Measurements from ENCODE around the gene NPAS3.

NPAS3 gene

DNA sequence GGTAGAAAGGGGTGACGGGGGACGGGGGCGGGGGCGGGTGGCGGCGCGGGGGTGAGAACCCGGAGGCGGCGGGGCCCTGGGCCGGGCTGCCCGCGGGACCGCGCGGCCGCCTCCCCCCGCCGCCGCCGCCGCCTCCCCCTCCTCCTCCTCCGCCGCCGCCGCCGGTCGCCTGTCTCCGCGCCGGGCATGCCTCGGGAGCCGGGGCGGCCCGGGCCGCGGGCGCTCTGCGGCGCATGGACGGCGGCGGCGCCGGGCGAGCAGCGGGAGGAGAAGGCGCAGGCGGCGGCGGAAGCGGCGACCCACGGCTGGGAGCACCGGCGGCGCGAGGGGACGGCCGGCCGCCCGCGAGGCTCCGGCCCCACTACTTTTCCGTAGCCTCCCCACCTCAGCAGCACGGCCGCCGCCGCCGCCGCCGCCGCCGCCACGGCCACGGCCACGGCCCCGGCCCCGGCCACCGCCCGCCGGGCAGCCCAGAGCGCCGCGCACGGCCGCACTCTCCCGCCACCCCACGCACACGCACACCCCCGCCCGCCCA, at the start of gene NPAS3:
TSS of gene NPAS3 (plus strand) at position 161 of the 535 bp plus-strand sequence.
- Histone ChIP-seq H3K4me1 (ENCODE audit: control insufficient read depth, low read depth, low read length) (peaks cover 30% of the 10 kb centered on the region), H3K27ac (ENCODE audit: low read length) (no peak within 1 kb of the TSS), H3K27me3 (ENCODE audit: control insufficient read depth, insufficient read depth, low read length) (peaks cover 54% of the 10 kb centered on the region), H3K9me3 (ENCODE audit: control insufficient read depth, low read depth, low read length) (no peaks in the 10 kb centered on the region), H3K36me3 (ENCODE audit: control insufficient read depth, low read depth, low read length) (no peaks in the 10 kb centered on the region), H3K9ac (ENCODE audit: low read length) (peak within 1 kb of the TSS; percentile 17), H3K4me3 (ENCODE audit: low read length) (peak within 1 kb of the TSS; percentile 87)

- H3K27me3 ChIP-seq (ENCODE audit: control insufficient read depth, insufficient read depth, low read length) = no peaks in the 10 kb centered on the region
- no peak overlapping the region for H3K4me3 ChIP-seq (ENCODE audit: low read length)
- no peaks in the 10 kb centered on the region for H3K36me3 ChIP-seq (ENCODE audit: control insufficient read depth, low read depth, low read length)
- H3K9me3 ChIP-seq (ENCODE audit: control insufficient read depth, low read depth, low read length) = no peaks in the 10 kb centered on the region
- no peak overlapping the region for H3K9ac ChIP-seq (ENCODE audit: low read length)
- H3K4me1 ChIP-seq (ENCODE audit: control insufficient read depth, low read depth, low read length) = peaks cover 7% of the 10 kb centered on the region
- H3K27ac ChIP-seq (ENCODE audit: low read length) = no peak overlapping the region
Measured at GRCh38 chr14:32896979-32897697, 41.5 kb upstream of the NPAS3 start.

DNA sequence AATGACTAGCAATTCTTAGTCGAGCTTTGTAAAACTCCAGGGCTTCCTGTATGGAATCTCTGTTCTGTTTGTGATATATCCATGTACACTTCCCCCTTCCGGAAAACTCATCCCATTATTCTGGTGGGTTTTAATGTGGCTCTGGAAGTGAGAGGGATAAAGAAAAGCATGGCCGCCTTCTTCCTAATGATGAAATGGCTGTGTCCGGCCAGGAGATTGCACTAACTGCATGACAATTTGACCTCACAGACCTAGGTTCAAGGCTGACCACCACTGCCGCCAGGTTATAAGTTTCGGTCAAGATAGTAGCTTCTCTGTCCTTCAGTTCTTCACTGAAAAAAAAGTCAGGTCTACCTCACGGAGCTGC, 41.0 kb upstream of the NPAS3 start:
- H3K9me3 ChIP-seq (ENCODE audit: control insufficient read depth, low read depth, low read length) = no peaks in the 10 kb centered on the region
- no peak overlapping the region for H3K9ac ChIP-seq (ENCODE audit: low read length)
- H3K27me3 ChIP-seq (ENCODE audit: control insufficient read depth, insufficient read depth, low read length) = no peaks in the 10 kb centered on the region
- peaks cover 7% of the 10 kb centered on the region for H3K4me1 ChIP-seq (ENCODE audit: control insufficient read depth, low read depth, low read length)
- H3K4me3 ChIP-seq (ENCODE audit: low read length) = no peak overlapping the region
- no peaks in the 10 kb centered on the region for H3K36me3 ChIP-seq (ENCODE audit: control insufficient read depth, low read depth, low read length)
- H3K27ac ChIP-seq (ENCODE audit: low read length) = no peak overlapping the region

- Histone ChIP-seq H3K9ac (ENCODE audit: low read length) (no peak overlapping the region), H3K36me3 (ENCODE audit: control insufficient read depth, low read depth, low read length) (no peaks in the 10 kb centered on the region)
Measured at GRCh38 chr14:32898876-32899275, 39.8 kb upstream of the NPAS3 start.

GRCh38 chr14:32900547-32900946, 38.1 kb upstream of the NPAS3 start:
- no peaks in the 10 kb centered on the region for H3K27me3 ChIP-seq (ENCODE audit: control insufficient read depth, insufficient read depth, low read length)
- H3K4me1 ChIP-seq (ENCODE audit: control insufficient read depth, low read depth, low read length) = peaks cover 7% of the 10 kb centered on the region
- no peaks in the 10 kb centered on the region for H3K9me3 ChIP-seq (ENCODE audit: control insufficient read depth, low read depth, low read length)
- H3K36me3 ChIP-seq (ENCODE audit: control insufficient read depth, low read depth, low read length) = no peaks in the 10 kb centered on the region
- H3K27ac ChIP-seq (ENCODE audit: low read length) = no peak overlapping the region
- H3K4me3 ChIP-seq (ENCODE audit: low read length) = no peak overlapping the region
- no peak overlapping the region for H3K9ac ChIP-seq (ENCODE audit: low read length)

More at GRCh38 chr14:32898876-32899275, 39.8 kb upstream of the NPAS3 start:
- H3K4me3 ChIP-seq (ENCODE audit: low read length) = no peak overlapping the region
- no peaks in the 10 kb centered on the region for H3K9me3 ChIP-seq (ENCODE audit: control insufficient read depth, low read depth, low read length)
- H3K4me1 ChIP-seq (ENCODE audit: control insufficient read depth, low read depth, low read length) = peaks cover 7% of the 10 kb centered on the region
- no peaks in the 10 kb centered on the region for H3K27me3 ChIP-seq (ENCODE audit: control insufficient read depth, insufficient read depth, low read length)
- H3K27ac ChIP-seq (ENCODE audit: low read length) = no peak overlapping the region

- Histone ChIP-seq H3K36me3 (ENCODE audit: control insufficient read depth, low read depth, low read length) (no peaks in the 10 kb centered on the region), H3K27me3 (ENCODE audit: control insufficient read depth, insufficient read depth, low read length) (no peaks in the 10 kb centered on the region), H3K9ac (ENCODE audit: low read length) (no peak overlapping the region), H3K4me1 (ENCODE audit: control insufficient read depth, low read depth, low read length) (no peaks in the 10 kb centered on the region), H3K27ac (ENCODE audit: low read length) (no peak overlapping the region), H3K9me3 (ENCODE audit: control insufficient read depth, low read depth, low read length) (no peaks in the 10 kb centered on the region), H3K4me3 (ENCODE audit: low read length) (no peak overlapping the region)
Measured at GRCh38 chr14:32905013-32905412, 33.7 kb upstream of the NPAS3 start.

DNA sequence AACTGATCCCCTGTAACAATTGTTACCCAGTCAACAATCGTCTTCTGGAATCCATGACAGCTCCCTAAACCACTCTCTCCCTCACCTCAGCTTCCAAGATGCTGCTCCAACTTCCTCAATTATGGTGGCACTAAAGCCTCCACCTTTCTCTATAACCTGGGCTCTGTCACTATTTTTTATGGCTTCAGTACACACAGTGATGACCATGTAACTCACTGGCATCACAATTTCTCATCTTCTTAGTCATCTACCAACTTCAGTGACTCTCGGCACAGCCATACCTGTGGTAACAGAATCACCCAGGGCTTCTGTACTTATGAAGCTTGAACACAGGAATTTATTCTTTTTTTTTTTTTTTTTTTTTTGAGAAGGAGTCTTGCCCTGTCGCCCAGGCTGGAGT, 32.0 kb upstream of the NPAS3 start:
- no peaks in the 10 kb centered on the region for H3K27me3 ChIP-seq (ENCODE audit: control insufficient read depth, insufficient read depth, low read length)
- H3K9me3 ChIP-seq (ENCODE audit: control insufficient read depth, low read depth, low read length) = no peaks in the 10 kb centered on the region
- H3K36me3 ChIP-seq (ENCODE audit: control insufficient read depth, low read depth, low read length) = no peaks in the 10 kb centered on the region
- H3K4me3 ChIP-seq (ENCODE audit: low read length) = no peak overlapping the region
- H3K4me1 ChIP-seq (ENCODE audit: control insufficient read depth, low read depth, low read length) = no peaks in the 10 kb centered on the region
- no peak overlapping the region for H3K27ac ChIP-seq (ENCODE audit: low read length)
- H3K9ac ChIP-seq (ENCODE audit: low read length) = no peak overlapping the region

DNA sequence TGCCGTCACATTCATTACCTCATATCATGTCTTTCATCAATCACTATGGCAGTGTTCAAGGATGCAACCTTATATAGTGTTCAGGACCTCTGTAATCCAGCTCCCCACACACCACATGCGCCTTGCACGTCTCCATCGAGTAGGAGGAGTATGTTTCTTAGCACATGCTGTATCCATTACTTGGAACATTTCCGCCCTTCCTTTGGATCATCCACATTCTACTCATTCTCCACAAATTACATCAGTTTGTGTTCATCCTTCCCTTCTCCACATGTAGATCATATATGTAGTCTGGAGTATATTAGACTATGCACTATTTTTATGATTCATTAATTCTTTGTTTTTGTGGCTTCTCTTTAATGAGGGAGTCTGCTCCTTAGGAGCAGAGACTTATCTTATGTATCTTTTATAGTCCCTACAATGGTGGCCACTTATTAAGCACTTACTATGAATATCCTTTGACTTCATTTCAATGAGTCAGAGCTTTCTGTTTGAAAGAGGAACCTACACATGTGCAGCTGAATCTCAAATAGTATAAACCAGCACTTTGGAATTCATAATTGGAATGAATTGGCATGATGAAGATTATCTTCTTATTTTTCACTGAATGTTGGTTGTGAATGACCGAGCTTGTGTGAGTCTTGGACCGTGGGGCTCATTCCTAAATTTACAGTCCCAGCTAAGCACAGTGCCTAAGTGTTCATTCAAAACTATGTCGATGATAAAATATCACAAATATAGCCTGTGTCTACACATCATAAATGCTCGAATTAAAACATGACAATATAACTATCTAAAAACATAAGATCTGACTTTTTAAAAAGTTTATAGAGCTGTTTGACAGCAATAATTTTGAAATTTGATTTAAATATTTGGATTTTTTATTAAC, 30.2 kb upstream of the NPAS3 start:
- Histone ChIP-seq H3K27me3 (ENCODE audit: control insufficient read depth, insufficient read depth, low read length) (no peaks in the 10 kb centered on the region), H3K36me3 (ENCODE audit: control insufficient read depth, low read depth, low read length) (no peaks in the 10 kb centered on the region), H3K27ac (ENCODE audit: low read length) (no peak overlapping the region), H3K4me1 (ENCODE audit: control insufficient read depth, low read depth, low read length) (no peaks in the 10 kb centered on the region), H3K4me3 (ENCODE audit: low read length) (no peak overlapping the region), H3K9me3 (ENCODE audit: control insufficient read depth, low read depth, low read length) (no peaks in the 10 kb centered on the region), H3K9ac (ENCODE audit: low read length) (no peak overlapping the region)

DNA sequence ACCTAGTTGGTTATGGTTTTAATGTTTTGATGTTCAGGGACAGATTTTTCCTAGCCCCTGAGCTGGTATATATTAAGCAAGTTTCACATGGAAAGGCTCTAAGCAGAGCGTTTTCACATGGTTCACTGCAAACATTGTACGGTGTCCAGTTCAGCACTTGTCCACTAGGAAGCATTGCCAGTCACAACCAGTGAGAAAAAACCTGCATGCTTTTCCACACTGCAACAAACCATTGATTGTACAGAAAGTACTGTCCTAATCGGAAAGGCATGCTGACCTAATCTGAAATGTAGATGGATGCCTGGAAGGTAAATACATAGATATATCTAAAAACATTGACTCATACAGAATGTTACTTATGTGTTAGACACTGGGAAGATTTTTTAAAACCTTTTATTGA, 25.0 kb upstream of the NPAS3 start:
- H3K4me3 ChIP-seq (ENCODE audit: low read length) = no peak overlapping the region
- H3K27ac ChIP-seq (ENCODE audit: low read length) = no peak overlapping the region
- no peak overlapping the region for H3K9ac ChIP-seq (ENCODE audit: low read length)
- no peaks in the 10 kb centered on the region for H3K27me3 ChIP-seq (ENCODE audit: control insufficient read depth, insufficient read depth, low read length)
- no peaks in the 10 kb centered on the region for H3K9me3 ChIP-seq (ENCODE audit: control insufficient read depth, low read depth, low read length)
- no peaks in the 10 kb centered on the region for H3K4me1 ChIP-seq (ENCODE audit: control insufficient read depth, low read depth, low read length)
- H3K36me3 ChIP-seq (ENCODE audit: control insufficient read depth, low read depth, low read length) = no peaks in the 10 kb centered on the region

DNA sequence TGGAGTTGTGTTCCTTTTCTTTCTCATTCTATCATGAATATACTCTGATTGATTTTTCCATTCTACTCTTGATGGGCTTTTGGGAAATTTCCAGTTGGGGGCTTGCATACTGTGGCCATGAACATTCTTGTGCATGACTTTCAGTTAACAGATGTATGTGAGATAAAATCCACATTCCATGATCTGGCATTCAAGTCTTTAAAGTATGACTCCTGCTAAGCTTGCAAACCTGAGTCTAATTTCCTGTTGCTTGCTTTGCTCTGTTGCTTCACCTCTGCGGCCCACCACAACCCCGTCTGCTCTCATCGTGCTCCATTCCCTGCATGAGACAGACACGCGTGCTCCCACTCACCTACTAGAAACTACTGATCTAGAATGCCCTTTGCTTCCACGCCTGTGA, 24.3 kb upstream of the NPAS3 start:
- no peaks in the 10 kb centered on the region for H3K9me3 ChIP-seq (ENCODE audit: control insufficient read depth, low read depth, low read length)
- no peaks in the 10 kb centered on the region for H3K36me3 ChIP-seq (ENCODE audit: control insufficient read depth, low read depth, low read length)
- H3K9ac ChIP-seq (ENCODE audit: low read length) = no peak overlapping the region
- H3K4me3 ChIP-seq (ENCODE audit: low read length) = no peak overlapping the region
- H3K27me3 ChIP-seq (ENCODE audit: control insufficient read depth, insufficient read depth, low read length) = no peaks in the 10 kb centered on the region
- no peak overlapping the region for H3K27ac ChIP-seq (ENCODE audit: low read length)
- no peaks in the 10 kb centered on the region for H3K4me1 ChIP-seq (ENCODE audit: control insufficient read depth, low read depth, low read length)

GRCh38 chr14:32920696-32921276, 17.9 kb upstream of the NPAS3 start:
- Histone ChIP-seq H3K4me3 (ENCODE audit: low read length) (no peak overlapping the region), H3K27me3 (ENCODE audit: control insufficient read depth, insufficient read depth, low read length) (no peaks in the 10 kb centered on the region), H3K27ac (ENCODE audit: low read length) (no peak overlapping the region), H3K4me1 (ENCODE audit: control insufficient read depth, low read depth, low read length) (no peaks in the 10 kb centered on the region), H3K9ac (ENCODE audit: low read length) (no peak overlapping the region), H3K9me3 (ENCODE audit: control insufficient read depth, low read depth, low read length) (no peaks in the 10 kb centered on the region), H3K36me3 (ENCODE audit: control insufficient read depth, low read depth, low read length) (no peaks in the 10 kb centered on the region)

Measured in iPS-18a (cell line).